ENCODE data around the gene SLC28A1.

SLC28A1 gene

GRCh38 chr15:84962955-84963354, 78.5 kb downstream of the SLC28A1 start:
- no peak for TF ChIP-seq MYC (IDR thresholded peaks at IDR 0.05; ENCODE audit: low read depth, low read length)
- TF ChIP-seq CTCF (IDR thresholded peaks at IDR 0.05; ENCODE audit: low read depth, low read length) = no peak
- no peak for TF ChIP-seq POLR2A (IDR thresholded peaks at IDR 0.05; ENCODE audit: extremely low read depth, insufficient read length)
- no peak for TF ChIP-seq MAX (IDR thresholded peaks at IDR 0.05; ENCODE audit: low read depth, low read length)
- DNase-seq (ENCODE audit: low read depth) = no peak
- H3K4me3 ChIP-seq (ENCODE audit: low read depth, low read length) = no peak overlapping the region

GRCh38 chr15:84967380-84967779, 82.9 kb downstream of the SLC28A1 start:
- DNase-seq (ENCODE audit: low read depth) = no peak
- TF ChIP-seq MYC (IDR thresholded peaks at IDR 0.05; ENCODE audit: low read depth, low read length) (no peak), POLR2A (IDR thresholded peaks at IDR 0.05; ENCODE audit: extremely low read depth, insufficient read length) (no peak), MAX (IDR thresholded peaks at IDR 0.05; ENCODE audit: low read depth, low read length) (no peak), CTCF (IDR thresholded peaks at IDR 0.05; ENCODE audit: low read depth, low read length) (no peak)
- no peak overlapping the region for H3K4me3 ChIP-seq (ENCODE audit: low read depth, low read length)

- H3K4me3 ChIP-seq (ENCODE audit: low read depth, low read length) = no peak overlapping the region
- TF ChIP-seq CTCF (IDR thresholded peaks at IDR 0.05; ENCODE audit: low read depth, low read length) (no peak), MYC (IDR thresholded peaks at IDR 0.05; ENCODE audit: low read depth, low read length) (no peak), POLR2A (IDR thresholded peaks at IDR 0.05; ENCODE audit: extremely low read depth, insufficient read length) (no peak), MAX (IDR thresholded peaks at IDR 0.05; ENCODE audit: low read depth, low read length) (no peak)
- no peak for DNase-seq (ENCODE audit: low read depth)
These were observed 83.8 kb downstream of the SLC28A1 start for GRCh38 chr15:84968301-84968700.

GRCh38 chr15:84969257-84969656, 84.8 kb downstream of the SLC28A1 start:
- DNase-seq (ENCODE audit: low read depth) = no peak
- H3K4me3 ChIP-seq (ENCODE audit: low read depth, low read length) = no peak overlapping the region
- no peak for TF ChIP-seq POLR2A (IDR thresholded peaks at IDR 0.05; ENCODE audit: extremely low read depth, insufficient read length)
- TF ChIP-seq MYC (IDR thresholded peaks at IDR 0.05; ENCODE audit: low read depth, low read length) = no peak
- TF ChIP-seq MAX (IDR thresholded peaks at IDR 0.05; ENCODE audit: low read depth, low read length) = no peak
- no peak for TF ChIP-seq CTCF (IDR thresholded peaks at IDR 0.05; ENCODE audit: low read depth, low read length)

GRCh38 chr15:84970843-84971242, 86.4 kb downstream of the SLC28A1 start:
- DNase-seq (ENCODE audit: low read depth) = no peak
- no peak for TF ChIP-seq POLR2A (IDR thresholded peaks at IDR 0.05; ENCODE audit: extremely low read depth, insufficient read length)
- no peak for TF ChIP-seq MAX (IDR thresholded peaks at IDR 0.05; ENCODE audit: low read depth, low read length)
- TF ChIP-seq CTCF (IDR thresholded peaks at IDR 0.05; ENCODE audit: low read depth, low read length) = no peak
- TF ChIP-seq MYC (IDR thresholded peaks at IDR 0.05; ENCODE audit: low read depth, low read length) = no peak
- no peak overlapping the region for H3K4me3 ChIP-seq (ENCODE audit: low read depth, low read length)
